MCF 10A (cell line): ENCODE measurements around the gene TFCP2L1. TPM values are rescaled to one million over a fixed set of nuclear protein-coding genes. Genes with fewer than 3 reads are reported as not detected.
A peak's percentile ranks its signal among the peaks of the same experiment; 100 is the strongest.

Experiments used
- BruUV-seq: library from RNA; stranded (reverse); fragments of 400-500 nt; replicated peaks from 2 replicates; lab custom pipeline; 2021; lab: Mats Ljungman, UMichigan
- CTCF ChIA-PET: fragments of 300-600 bp; sonication (Branson Sonifier 250); formaldehyde crosslinking; extraction: SDS; loops from one replicate; lab custom pipeline; 2021; ENCODE audit warnings: antibody characterized with exemption, inconsistent platforms; lab: Yijun Ruan, JAX
- POLR2A ChIA-PET: fragments of 300-600, 350-650 bp; sonication (Branson Sonifier 250); formaldehyde crosslinking; extraction: SDS; loops from one replicate; lab custom pipeline; 2020; ENCODE audit warnings: antibody characterized with exemption, inconsistent platforms; lab: Yijun Ruan, JAX
- DNase-seq: peaks from one replicate; pipeline ENCODE4 v3.0.0-alpha.2; 2018; ENCODE audit not compliant: unreplicated experiment
- H3K27ac Mint-ChIP-seq: one replicate; pipeline ENCODE4 v1.8.0; 2022; ENCODE audit warnings: mild to moderate bottlenecking, low read depth, mixed read lengths; ENCODE audit not compliant: unreplicated experiment
- H3K27me3 Mint-ChIP-seq: one replicate; pipeline ENCODE4 v1.8.0; 2022; ENCODE audit warnings: mixed read lengths; ENCODE audit not compliant: insufficient read depth, unreplicated experiment
- H3K36me3 Mint-ChIP-seq: one replicate; pipeline ENCODE4 v1.8.0; 2022; ENCODE audit warnings: mild to moderate bottlenecking, moderate library complexity, mixed read lengths; ENCODE audit not compliant: insufficient read depth, unreplicated experiment
- H3K4me1 Mint-ChIP-seq: one replicate; pipeline ENCODE4 v1.8.0; 2022; ENCODE audit warnings: mixed read lengths; ENCODE audit not compliant: insufficient read depth, unreplicated experiment
- H3K4me3 Mint-ChIP-seq: one replicate; pipeline ENCODE4 v1.8.0; 2022; ENCODE audit warnings: mild to moderate bottlenecking, moderate library complexity, mixed read lengths; ENCODE audit not compliant: unreplicated experiment
- H3K9me3 Mint-ChIP-seq: one replicate; pipeline ENCODE4 v1.8.0; 2022; ENCODE audit warnings: mixed read lengths; ENCODE audit not compliant: unreplicated experiment
- intact Hi-C: fragments of 100-400 bp; cut with micrococcal nuclease; formaldehyde crosslinking; loops from 2 replicates; pipeline ENCODE4 v1.14.1; 2022
- total RNA-seq: library from RNA; stranded (reverse); gene quantifications from 2 replicates; pipeline ENCODE4 v1.2.3, GENCODE V29; 2022
- TF ChIP-seq, protein P1 (sequence below): fragments of 200-600 bp; IDR thresholded peaks from one replicate; pipeline ENCODE4 v1.8.0; 2022; ENCODE audit warnings: antibody characterized with exemption, mild to moderate bottlenecking; ENCODE audit not compliant: unreplicated experiment

TFCP2L1 gene
- total RNA-seq, 1 experiment from 2014 or later = 22.6 TPM

DNA sequence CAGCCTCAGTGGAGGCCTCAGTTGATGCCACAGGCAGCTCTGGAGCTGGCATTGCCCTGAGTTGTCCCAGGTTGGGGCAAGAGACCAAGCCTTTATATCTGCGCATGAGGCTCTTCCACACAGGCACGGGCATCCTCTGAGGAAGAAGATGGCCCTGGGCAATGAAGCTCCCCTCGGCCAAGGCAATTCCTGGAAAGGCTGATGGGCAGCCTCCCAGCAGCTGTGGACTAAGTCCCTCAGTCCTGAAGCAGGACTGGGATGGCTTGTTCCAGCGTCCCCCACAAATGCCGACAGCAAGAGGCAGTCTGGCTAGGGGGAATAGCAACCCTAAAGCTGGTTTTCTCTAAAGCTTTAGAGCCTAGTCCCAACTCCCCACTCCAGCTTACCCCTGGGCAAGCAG is 90.0 kb downstream of the TFCP2L1 start:
- no peak overlapping the region for H3K4me3 Mint-ChIP-seq
- intact Hi-C loops = loop anchor here (5.0 kb wide), 1 partner anchor 102 kb away; no protein-coding TSS in a partner anchor
- POLR2A ChIA-PET = interaction anchor here (1.0 to 7.3 kb wide), 8 partner anchors 10 to 306 kb away, joined by 3 to 69 read pairs (median 6); no protein-coding TSS in a partner anchor
- H3K27me3 Mint-ChIP-seq = no peaks in the 10 kb centered on the region
- H3K36me3 Mint-ChIP-seq = peaks cover 5% of the 10 kb centered on the region
- H3K27ac Mint-ChIP-seq = peak overlapping the region; percentile 100
- no peaks in the 10 kb centered on the region for H3K9me3 Mint-ChIP-seq
- BruUV-seq = no TSS peak
- H3K4me1 Mint-ChIP-seq = peaks cover 47% of the 10 kb centered on the region
- TF ChIP-seq, protein P1, sequence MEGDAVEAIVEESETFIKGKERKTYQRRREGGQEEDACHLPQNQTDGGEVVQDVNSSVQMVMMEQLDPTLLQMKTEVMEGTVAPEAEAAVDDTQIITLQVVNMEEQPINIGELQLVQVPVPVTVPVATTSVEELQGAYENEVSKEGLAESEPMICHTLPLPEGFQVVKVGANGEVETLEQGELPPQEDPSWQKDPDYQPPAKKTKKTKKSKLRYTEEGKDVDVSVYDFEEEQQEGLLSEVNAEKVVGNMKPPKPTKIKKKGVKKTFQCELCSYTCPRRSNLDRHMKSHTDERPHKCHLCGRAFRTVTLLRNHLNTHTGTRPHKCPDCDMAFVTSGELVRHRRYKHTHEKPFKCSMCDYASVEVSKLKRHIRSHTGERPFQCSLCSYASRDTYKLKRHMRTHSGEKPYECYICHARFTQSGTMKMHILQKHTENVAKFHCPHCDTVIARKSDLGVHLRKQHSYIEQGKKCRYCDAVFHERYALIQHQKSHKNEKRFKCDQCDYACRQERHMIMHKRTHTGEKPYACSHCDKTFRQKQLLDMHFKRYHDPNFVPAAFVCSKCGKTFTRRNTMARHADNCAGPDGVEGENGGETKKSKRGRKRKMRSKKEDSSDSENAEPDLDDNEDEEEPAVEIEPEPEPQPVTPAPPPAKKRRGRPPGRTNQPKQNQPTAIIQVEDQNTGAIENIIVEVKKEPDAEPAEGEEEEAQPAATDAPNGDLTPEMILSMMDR = no peak
- no peak for DNase-seq
- CTCF ChIA-PET = interaction anchor here (0.6 to 3.8 kb wide), 9 partner anchors 9 to 161 kb away, joined by 3 to 19 read pairs (median 6); no protein-coding TSS in a partner anchor

DNA sequence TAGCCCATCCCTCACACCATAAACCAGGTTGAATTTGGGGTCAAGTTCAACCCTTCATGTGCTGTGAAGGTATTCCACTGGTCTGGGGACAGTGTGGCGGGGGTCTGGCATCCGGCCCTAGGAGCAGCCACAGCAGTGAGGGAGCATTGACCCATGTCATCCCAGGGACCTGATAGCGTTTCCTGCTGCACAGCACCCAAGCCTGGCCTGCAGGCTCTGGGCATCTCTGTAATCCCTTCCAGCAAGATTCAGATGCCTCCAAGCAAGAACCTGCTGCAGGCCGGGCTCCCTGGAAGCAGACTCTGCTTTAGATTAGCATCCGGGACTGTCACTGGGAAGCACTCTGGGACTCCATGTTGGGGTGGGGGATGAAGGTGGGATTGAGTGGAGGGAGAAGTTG is 90.4 kb downstream of the TFCP2L1 start:
- intact Hi-C loops = loop anchor here (5.0 kb wide), 1 partner anchor 103 kb away; no protein-coding TSS in a partner anchor

GRCh38 chr2:121193185-121193584 is 91.8 kb downstream of the TFCP2L1 start:
- BruUV-seq = no TSS peak
- ChIA-PET POLR2A (interaction anchor here (0.7 kb wide), 1 partner anchor 234 kb away, joined by 3 read pairs; no protein-coding TSS in a partner anchor), CTCF (no interaction called here)
- intact Hi-C loops = no loop called here
- Mint-ChIP-seq H3K9me3 (no peaks in the 10 kb centered on the region), H3K36me3 (peaks cover 3% of the 10 kb centered on the region), H3K27ac (no peak overlapping the region), H3K4me3 (no peak overlapping the region), H3K27me3 (no peaks in the 10 kb centered on the region), H3K4me1 (peaks cover 47% of the 10 kb centered on the region)
- no peak for DNase-seq
- TF ChIP-seq, protein P1 = no peak

More for the DNA sequence above, 90.4 kb downstream of the TFCP2L1 start:
- TF ChIP-seq, protein P1 = no peak
- Mint-ChIP-seq H3K4me1 (peaks cover 43% of the 10 kb centered on the region), H3K4me3 (no peak overlapping the region), H3K36me3 (peaks cover 5% of the 10 kb centered on the region), H3K27ac (peak overlapping the region; percentile 16), H3K27me3 (no peaks in the 10 kb centered on the region), H3K9me3 (no peaks in the 10 kb centered on the region)
- ChIA-PET CTCF (interaction anchor here (0.6 to 3.8 kb wide), 6 partner anchors 9 to 161 kb away, joined by 3 to 19 read pairs (median 6); no protein-coding TSS in a partner anchor), POLR2A (interaction anchor here (0.9 to 7.3 kb wide), 6 partner anchors 10 to 307 kb away, joined by 3 to 69 read pairs (median 16); no protein-coding TSS in a partner anchor)
- no TSS peak for BruUV-seq
- no peak for DNase-seq

DNA sequence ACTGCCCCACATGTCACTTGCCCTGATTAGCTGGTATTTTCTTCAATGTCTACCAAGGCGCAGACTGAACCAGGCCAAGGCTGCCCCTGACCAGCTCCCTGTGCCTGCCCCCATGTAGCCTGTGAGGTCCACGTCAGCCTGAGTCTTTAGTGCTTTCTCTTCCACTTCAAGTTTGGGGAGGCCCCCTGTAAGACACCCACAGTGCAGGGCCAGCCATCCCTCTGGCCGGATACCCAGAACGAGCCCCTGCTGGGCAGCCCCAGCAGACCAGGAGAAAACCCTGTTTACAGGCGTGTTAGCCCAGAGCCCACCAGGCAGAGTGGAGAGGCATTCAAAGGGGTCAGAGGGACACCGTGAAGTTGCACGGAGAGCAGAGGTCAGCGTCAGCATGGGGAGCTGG is 92.4 kb downstream of the TFCP2L1 start:
- Mint-ChIP-seq H3K4me3 (no peak overlapping the region), H3K36me3 (no peaks in the 10 kb centered on the region), H3K27me3 (no peaks in the 10 kb centered on the region), H3K27ac (peak overlapping the region; percentile 49), H3K9me3 (no peaks in the 10 kb centered on the region), H3K4me1 (peaks cover 43% of the 10 kb centered on the region)
- intact Hi-C loops = no loop called here
- CTCF ChIA-PET = no interaction called here
- TF ChIP-seq, protein P1 = no peak
- POLR2A ChIA-PET = interaction anchor here (0.7 kb wide), 1 partner anchor 18 kb away, joined by 6 read pairs; no protein-coding TSS in a partner anchor
- BruUV-seq = no TSS peak
- no peak for DNase-seq
